ENCODE measurements around the gene TGDS.

Gene TGDS

GRCh38 chr13:94601446-94602431 lies 5.8 kb upstream of the TGDS start, which contains the start of gene GPR180:
TSS of gene GPR180 (plus strand) at chr13:94601857. CDS start at chr13:94601928, 71 bp downstream.
- DNase-seq (ENCODE audit: low read depth in 2 of 2) = peak; percentile 99 to 100

GRCh38 chr13:94599877-94600276 lies 3.9 kb upstream of the TGDS start:
- DNase-seq (ENCODE audit: low read depth in 2 of 2) = no peak

GRCh38 chr13:94598281-94598680 lies 2.3 kb upstream of the TGDS start:
- no peak for DNase-seq (ENCODE audit: low read depth in 2 of 2)

- DNase-seq (ENCODE audit: low read depth in 2 of 2) = no peak
Measured at GRCh38 chr13:94596575-94596971, 621 bp upstream of the TGDS start.

- no peak for DNase-seq (ENCODE audit: low read depth in 2 of 2)
Measured at GRCh38 chr13:94595001-94595949, 677 bp downstream of the TGDS start.

- no peak for DNase-seq (ENCODE audit: low read depth in 2 of 2)
Measured at GRCh38 chr13:94590744-94591143, 5.2 kb downstream of the TGDS start.

GRCh38 chr13:94588541-94588940 lies 7.4 kb downstream of the TGDS start:
- no peak for DNase-seq (ENCODE audit: low read depth in 2 of 2)

- DNase-seq (ENCODE audit: low read depth in 2 of 2) = no peak
Measured at GRCh38 chr13:94586371-94586770, 9.6 kb downstream of the TGDS start.

GRCh38 chr13:94585543-94586101 lies 10.3 kb downstream of the TGDS start:
- DNase-seq (ENCODE audit: low read depth in 2 of 2) = no peak

- DNase-seq (ENCODE audit: low read depth in 2 of 2) = no peak
Measured at GRCh38 chr13:94583926-94584325, 12.0 kb downstream of the TGDS start.

GRCh38 chr13:94579063-94579462 lies 16.9 kb downstream of the TGDS start:
- no peak for DNase-seq (ENCODE audit: low read depth in 2 of 2)

GRCh38 chr13:94569615-94570014 lies 26.3 kb downstream of the TGDS start:
- no peak for DNase-seq (ENCODE audit: low read depth in 2 of 2)

GRCh38 chr13:94568443-94568842 lies 27.5 kb downstream of the TGDS start:
- no peak for DNase-seq (ENCODE audit: low read depth in 2 of 2)

GRCh38 chr13:94567581-94567980 lies 28.4 kb downstream of the TGDS start:
- no peak for DNase-seq (ENCODE audit: low read depth in 2 of 2)

- DNase-seq (ENCODE audit: low read depth in 2 of 2) = no peak
Measured at GRCh38 chr13:94561126-94561525, 34.8 kb downstream of the TGDS start.

GRCh38 chr13:94560116-94560515 lies 35.8 kb downstream of the TGDS start:
- DNase-seq (ENCODE audit: low read depth in 2 of 2) = no peak

- DNase-seq (ENCODE audit: low read depth in 2 of 2) = no peak
Measured at GRCh38 chr13:94559222-94559795, 36.6 kb downstream of the TGDS start.

- no peak for DNase-seq (ENCODE audit: low read depth in 2 of 2)
Measured at GRCh38 chr13:94558716-94559115, 37.2 kb downstream of the TGDS start.

- DNase-seq (ENCODE audit: low read depth in 2 of 2) = no peak
Measured at GRCh38 chr13:94557684-94558235, 38.2 kb downstream of the TGDS start.

GRCh38 chr13:94556621-94557020 lies 39.3 kb downstream of the TGDS start:
- no peak for DNase-seq (ENCODE audit: low read depth in 2 of 2)

GRCh38 chr13:94556041-94556440 lies 39.9 kb downstream of the TGDS start:
- no peak for DNase-seq (ENCODE audit: low read depth in 2 of 2)
